Cardiac fibroblast (primary cell): ENCODE data around the gene PPP2R3B.

Source experiments
- DNase-seq, 2 donors: peaks; one replicate each; pipeline versions ENCODE4 v3.0.0 to v3.0.0-alpha.2; 2010; ENCODE audit warnings: low read depth in 2 of 2
- H3K4me3 ChIP-seq, 2 donors: replicated peaks in 1 of 2; 1 replicate in 1 of 2; 2 replicates in 1 of 2; pipeline ENCODE4 v1.5.1; 2011; ENCODE audit warnings: low read depth in 2 of 2, low read length in 2 of 2, mild to moderate bottlenecking in 2 of 2, moderate library complexity in 1 of 2
- TF ChIP-seq, protein P1 (sequence below): IDR thresholded peaks from one replicate; pipeline ENCODE4 v1.5.1; 2011; ENCODE audit warnings: low read depth, mild to moderate bottlenecking, low read length, inconsistent platforms

PPP2R3B gene

DNA sequence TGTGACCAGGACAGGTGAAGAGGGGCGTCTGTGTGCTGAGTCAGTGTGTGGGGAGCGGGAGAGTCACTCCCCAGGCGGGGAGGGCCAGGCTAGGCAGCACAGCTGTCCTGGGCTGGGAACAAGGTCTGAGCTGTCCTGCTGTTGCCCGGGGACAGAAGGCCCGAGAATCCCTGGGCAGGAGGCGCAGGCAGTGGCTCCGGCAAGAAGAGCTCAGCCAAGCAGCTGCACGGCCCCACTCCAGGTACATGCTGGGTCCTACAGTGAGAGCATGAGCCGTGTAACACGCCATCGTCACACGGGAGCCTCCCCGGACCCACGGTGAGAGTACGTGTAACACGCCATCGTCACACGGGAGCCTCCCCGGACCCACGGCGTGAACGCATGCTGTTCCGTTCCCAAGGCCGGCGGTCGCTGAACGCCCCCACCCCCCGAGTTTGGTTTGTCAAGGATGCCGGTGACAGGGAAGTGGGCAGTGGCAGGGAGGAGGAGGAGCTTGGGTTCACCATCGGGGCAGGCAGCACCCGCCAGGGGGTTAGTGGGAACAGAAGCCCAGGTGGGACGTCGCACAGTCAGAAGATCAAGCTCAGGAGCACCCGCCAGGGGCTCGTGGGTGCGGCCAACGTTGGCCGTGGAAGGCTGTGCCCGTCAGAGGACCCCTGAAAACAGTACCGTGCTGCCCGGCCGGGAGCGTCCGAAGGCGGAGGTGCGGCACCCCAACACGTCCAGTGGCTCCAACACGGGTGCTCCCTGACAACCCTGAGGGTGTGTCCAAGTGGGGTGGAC lies 15.6 kb downstream of the PPP2R3B start:
- TF ChIP-seq, protein P1, sequence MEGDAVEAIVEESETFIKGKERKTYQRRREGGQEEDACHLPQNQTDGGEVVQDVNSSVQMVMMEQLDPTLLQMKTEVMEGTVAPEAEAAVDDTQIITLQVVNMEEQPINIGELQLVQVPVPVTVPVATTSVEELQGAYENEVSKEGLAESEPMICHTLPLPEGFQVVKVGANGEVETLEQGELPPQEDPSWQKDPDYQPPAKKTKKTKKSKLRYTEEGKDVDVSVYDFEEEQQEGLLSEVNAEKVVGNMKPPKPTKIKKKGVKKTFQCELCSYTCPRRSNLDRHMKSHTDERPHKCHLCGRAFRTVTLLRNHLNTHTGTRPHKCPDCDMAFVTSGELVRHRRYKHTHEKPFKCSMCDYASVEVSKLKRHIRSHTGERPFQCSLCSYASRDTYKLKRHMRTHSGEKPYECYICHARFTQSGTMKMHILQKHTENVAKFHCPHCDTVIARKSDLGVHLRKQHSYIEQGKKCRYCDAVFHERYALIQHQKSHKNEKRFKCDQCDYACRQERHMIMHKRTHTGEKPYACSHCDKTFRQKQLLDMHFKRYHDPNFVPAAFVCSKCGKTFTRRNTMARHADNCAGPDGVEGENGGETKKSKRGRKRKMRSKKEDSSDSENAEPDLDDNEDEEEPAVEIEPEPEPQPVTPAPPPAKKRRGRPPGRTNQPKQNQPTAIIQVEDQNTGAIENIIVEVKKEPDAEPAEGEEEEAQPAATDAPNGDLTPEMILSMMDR: no peak
- DNase-seq: no peak
- no peak overlapping the region for H3K4me3 ChIP-seq

DNA sequence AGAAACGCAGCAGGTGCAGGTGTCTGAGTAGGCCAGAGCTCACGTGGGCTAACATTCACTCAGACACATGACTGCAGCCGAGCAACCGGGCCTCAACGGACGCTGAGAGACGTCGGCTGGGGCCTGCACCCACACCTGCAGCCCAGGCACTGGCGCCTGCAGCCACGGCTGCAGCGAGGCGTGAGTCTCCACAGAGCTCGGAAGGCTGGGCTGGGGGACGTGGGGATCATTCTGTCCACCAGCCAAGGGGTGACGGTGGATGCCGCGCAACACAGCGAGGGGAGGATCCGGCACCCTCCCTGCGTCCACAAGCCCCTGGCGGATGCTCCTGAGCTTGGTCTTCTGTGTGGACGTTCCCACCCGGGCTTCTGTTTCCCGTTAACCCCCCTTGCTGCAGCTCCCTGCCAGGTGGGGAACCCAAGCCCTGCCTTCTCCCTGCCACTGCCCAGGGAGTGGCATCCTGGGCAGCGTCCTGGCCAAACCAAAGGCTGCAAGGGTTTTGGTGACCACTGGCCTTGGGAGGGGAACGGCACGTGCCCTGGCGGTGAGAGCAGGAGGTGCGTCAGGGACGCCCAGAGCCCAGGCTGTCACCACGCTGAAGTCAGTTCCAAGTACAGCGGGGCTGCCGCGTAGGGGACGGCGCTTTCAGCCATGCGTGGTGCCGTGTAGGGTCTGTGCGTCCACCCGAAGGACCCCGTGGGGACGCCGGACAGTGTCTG lies 16.3 kb downstream of the PPP2R3B start:
- TF ChIP-seq, protein P1: no peak
- H3K4me3 ChIP-seq: no peak overlapping the region
- DNase-seq: no peak

DNA sequence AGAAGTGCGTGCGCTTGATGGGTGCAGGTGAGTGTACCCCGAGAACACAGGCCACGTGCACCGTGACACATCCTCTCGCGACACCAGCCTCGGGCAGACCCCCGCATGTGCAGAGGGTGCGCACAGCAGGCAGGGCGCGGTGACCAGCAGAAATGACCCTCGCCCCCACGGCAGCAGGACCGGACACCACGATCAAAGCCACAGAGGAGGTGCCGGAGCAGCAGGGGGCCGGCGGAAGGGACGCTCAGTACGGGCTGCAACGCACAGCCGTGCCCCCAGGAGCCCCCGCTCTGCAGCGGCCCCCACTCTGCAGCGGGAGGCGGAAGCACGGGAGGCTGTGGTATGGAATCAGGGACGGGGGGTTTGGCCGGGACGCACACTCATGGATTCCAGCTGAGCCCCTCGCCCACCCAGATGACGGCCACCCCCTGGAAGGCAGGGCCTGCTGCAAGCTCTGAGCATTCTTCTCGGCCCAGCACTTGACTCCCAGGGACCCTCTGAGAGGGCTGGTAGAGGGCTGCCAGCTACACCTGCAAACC lies 17.1 kb downstream of the PPP2R3B start:
- TF ChIP-seq, protein P1: no peak
- no peak for DNase-seq
- H3K4me3 ChIP-seq: no peak overlapping the region

DNA sequence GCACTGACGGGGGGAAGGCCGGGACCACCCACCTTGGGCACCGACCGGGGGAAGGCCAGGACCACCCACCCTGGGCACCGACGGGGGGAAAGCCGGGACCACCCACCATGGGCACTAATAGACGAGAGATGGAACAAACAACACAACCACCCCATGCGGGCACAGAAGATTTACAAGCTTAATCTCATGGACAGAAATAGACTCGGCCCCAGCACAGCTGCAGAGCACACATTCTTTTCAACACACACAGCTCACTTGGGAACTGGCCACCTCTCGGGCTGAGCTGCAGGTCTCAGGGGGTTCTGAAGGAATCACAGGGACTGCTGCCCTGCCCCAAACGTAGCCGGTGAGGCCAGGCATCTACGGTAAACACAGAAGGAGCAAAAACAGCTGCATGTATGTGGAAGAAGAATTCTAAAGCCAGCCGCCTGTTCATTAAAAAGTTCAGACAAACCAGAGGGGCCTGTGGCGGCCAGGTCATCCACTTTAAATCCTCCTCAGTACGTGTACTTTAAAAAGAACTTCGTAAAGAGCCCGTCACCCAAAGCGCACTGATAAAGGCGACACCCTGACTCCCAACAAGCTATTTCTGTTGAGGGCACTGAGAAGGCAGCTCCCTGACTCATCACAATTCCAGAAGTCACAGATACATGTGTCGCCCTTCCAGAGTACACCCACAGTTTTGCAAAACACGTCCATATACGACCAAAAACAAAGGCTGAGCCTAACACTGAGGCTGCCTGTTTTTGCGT lies 17.7 kb downstream of the PPP2R3B start:
- TF ChIP-seq, protein P1: no peak
- DNase-seq: peak; percentile 24 to 29
- no peak overlapping the region for H3K4me3 ChIP-seq

DNA sequence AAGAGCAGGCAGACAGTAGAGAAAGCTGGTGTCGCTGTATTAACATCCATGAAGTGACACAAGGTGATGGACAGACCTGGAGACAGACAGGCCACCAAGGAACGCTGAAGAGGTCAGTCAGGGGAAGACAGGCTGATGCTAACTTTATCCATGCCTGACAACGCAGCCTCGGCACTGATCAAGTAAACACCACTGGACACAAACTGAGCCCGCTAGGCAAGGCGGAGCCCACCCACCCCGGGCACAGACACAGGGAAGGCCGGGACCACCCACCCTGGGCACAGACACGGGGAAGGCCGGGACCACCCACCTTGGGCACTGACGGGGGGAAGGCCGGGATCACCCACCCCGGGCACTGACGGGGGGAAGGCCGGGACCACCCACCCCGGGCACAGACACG lies 18.8 kb downstream of the PPP2R3B start:
- H3K4me3 ChIP-seq: no peak overlapping the region
- no peak for DNase-seq
- TF ChIP-seq, protein P1: no peak

DNA sequence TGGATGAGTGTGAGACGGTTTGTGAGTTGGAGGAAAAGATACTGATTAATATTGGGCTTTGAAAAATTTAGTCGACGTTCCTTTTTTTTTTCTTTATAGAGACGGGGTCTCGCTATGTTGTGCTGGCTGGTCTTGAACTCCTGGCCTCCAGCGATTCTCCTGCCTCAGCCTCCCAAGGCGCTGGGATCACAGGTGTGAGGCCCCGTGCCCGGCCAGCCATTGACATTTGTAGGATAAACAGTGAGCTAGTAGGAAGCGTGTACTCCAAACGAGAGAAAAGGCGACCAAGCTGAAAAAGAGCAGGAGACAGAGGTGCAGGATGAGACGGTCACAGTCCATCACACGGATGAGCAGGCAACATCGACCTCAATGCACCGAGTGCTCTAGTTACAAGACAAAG lies 19.4 kb downstream of the PPP2R3B start:
- TF ChIP-seq, protein P1: no peak

More for the DNA sequence above, 19.4 kb downstream of the PPP2R3B start:
- H3K4me3 ChIP-seq: no peak overlapping the region
- DNase-seq: no peak
